Erythroblast (primary cell): ENCODE data around the gene MEF2B.
"Not testable (repeated sequence)": the region's sequence is repeated elsewhere in the genome, so short reads cannot be mapped to it uniquely, and the experiment has no call there.

Experiments used
- DNase-seq, 2 experiments: peaks; one replicate each; lab custom pipeline; 2025; lab: John Stamatoyannopoulos, UW
- GATA1 ChIP-seq: IDR thresholded peaks from 2 replicates; pipeline ENCODE4 v1.6.1; 2011; ENCODE audit warnings: low read depth, mild to moderate bottlenecking, control low read depth, low read length, moderate library complexity
- POLR2A ChIP-seq: IDR thresholded peaks from 2 replicates; pipeline ENCODE4 v1.6.1; 2011; ENCODE audit warnings: mild to moderate bottlenecking, low read length

Gene MEF2B

GRCh38 chr19:19119325-19120237, 50.5 kb downstream of the MEF2B start:
- no peak for DNase-seq
- TF ChIP-seq GATA1 (no peak), POLR2A (no peak)

- TF ChIP-seq POLR2A: no peak
- TF ChIP-seq GATA1: no peak
- peak in 1 of 2 experiments; percentile 73 for DNase-seq
Measured at GRCh38 chr19:19115954-19116353, 54.1 kb downstream of the MEF2B start.

- TF ChIP-seq GATA1 (no peak), POLR2A (no peak)
- peak in 1 of 2 experiments; percentile 22 for DNase-seq
Measured at GRCh38 chr19:19113040-19113626, 56.9 kb downstream of the MEF2B start.

- TF ChIP-seq POLR2A (no peak), GATA1 (no peak)
- no peak for DNase-seq
Measured at GRCh38 chr19:19111967-19112580, 58.0 kb downstream of the MEF2B start.

GRCh38 chr19:19111136-19111835, 58.8 kb downstream of the MEF2B start:
- no peak for TF ChIP-seq POLR2A
- TF ChIP-seq GATA1: no peak
- no peak for DNase-seq

- TF ChIP-seq POLR2A (no peak), GATA1 (no peak)
- peak in 1 of 2 experiments; percentile 65 for DNase-seq
Measured at GRCh38 chr19:19110410-19111135, 59.5 kb downstream of the MEF2B start.

- no peak for DNase-seq
- TF ChIP-seq POLR2A (no peak), GATA1 (no peak)
Measured at GRCh38 chr19:19109601-19110000, 60.5 kb downstream of the MEF2B start.

GRCh38 chr19:19107654-19108053, 62.4 kb downstream of the MEF2B start:
- TF ChIP-seq GATA1: no peak
- TF ChIP-seq POLR2A: no peak
- DNase-seq: no peak

GRCh38 chr19:19106938-19107337, 63.1 kb downstream of the MEF2B start:
- not testable (repeated sequence) for DNase-seq

- no peak for DNase-seq
- TF ChIP-seq GATA1 (no peak), POLR2A (no peak)
Measured at GRCh38 chr19:19106056-19106551, 64.0 kb downstream of the MEF2B start.

- TF ChIP-seq GATA1 (no peak), POLR2A (no peak)
- peak in 1 of 2 experiments; percentile 66 for DNase-seq
Measured at GRCh38 chr19:19105365-19106055, 64.6 kb downstream of the MEF2B start.

- DNase-seq: no peak
- TF ChIP-seq POLR2A: no peak
- no peak for TF ChIP-seq GATA1
Measured at GRCh38 chr19:19103167-19103566, 66.9 kb downstream of the MEF2B start.

GRCh38 chr19:19102566-19102965, 67.5 kb downstream of the MEF2B start:
- DNase-seq: not testable (repeated sequence)
